MM.1S (cell line): ENCODE data around the gene NLGN1.
"Not testable (repeated sequence)": the region's sequence is repeated elsewhere in the genome, so short reads cannot be mapped to it uniquely, and the experiment has no call there.

Experiments
- DNase-seq: peaks from one replicate; pipeline ENCODE4 v3.0.0-alpha.2; 2015
- H2AFZ ChIP-seq: fragments of 300-600 bp; sonication (generic); 2 replicates; pipeline ENCODE4 v1.6.0; 2016; ENCODE audit warnings: antibody characterized with exemption, low read length
- H3F3A ChIP-seq: fragments of 300-600 bp; sonication (generic); 2 replicates; pipeline ENCODE4 v1.6.1; 2016; ENCODE audit warnings: mild to moderate bottlenecking, antibody characterized with exemption, low read length, moderate library complexity, mixed read lengths; ENCODE audit not compliant: insufficient read depth
- H3K27ac ChIP-seq: fragments of 300-600 bp; sonication (generic); 2 replicates; pipeline ENCODE4 v1.5.1; 2016; ENCODE audit warnings: mild to moderate bottlenecking, low read length
- H3K27me3 ChIP-seq: fragments of 300-600 bp; sonication (generic); replicated peaks from 2 replicates; pipeline ENCODE4 v1.6.0; 2016; ENCODE audit warnings: low read length; ENCODE audit not compliant: insufficient read depth
- H3K36me3 ChIP-seq: fragments of 300-600 bp; sonication (generic); replicated peaks from 2 replicates; pipeline ENCODE4 v1.6.1; 2016; ENCODE audit warnings: mild to moderate bottlenecking, low read length, mixed read lengths; ENCODE audit not compliant: insufficient read depth
- H3K4me1 ChIP-seq: fragments of 300-600 bp; sonication (generic); 2 replicates; pipeline ENCODE4 v1.6.1; 2016; ENCODE audit warnings: low read length, mixed read lengths
- H3K4me2 ChIP-seq: fragments of 300-600 bp; sonication (generic); 2 replicates; pipeline ENCODE4 v1.6.0; 2016; ENCODE audit warnings: low read depth, low read length
- H3K4me3 ChIP-seq: fragments of 300-600 bp; sonication (generic); 2 replicates; pipeline ENCODE4 v1.5.1; 2016; ENCODE audit warnings: low read length, mixed read lengths
- H3K79me2 ChIP-seq: fragments of 300-600 bp; sonication (generic); 2 replicates; pipeline ENCODE4 v1.6.1; 2016; ENCODE audit warnings: mixed run types, low read length, mixed read lengths
- H3K9ac ChIP-seq: fragments of 300-600 bp; sonication (generic); 2 replicates; pipeline ENCODE4 v1.6.1; 2016; ENCODE audit warnings: low read length, mixed read lengths
- H3K9me2 ChIP-seq: fragments of 300-600 bp; sonication (generic); replicated peaks from 2 replicates; pipeline ENCODE4 v1.6.1; 2016; ENCODE audit warnings: mild to moderate bottlenecking, low read length, mixed read lengths; ENCODE audit not compliant: insufficient read depth
- H3K9me3 ChIP-seq: fragments of 300-600 bp; sonication (generic); replicated peaks from 2 replicates; pipeline ENCODE4 v1.6.1; 2016; ENCODE audit warnings: mild to moderate bottlenecking, low read length, mixed read lengths; ENCODE audit not compliant: insufficient read depth
- H4K20me1 ChIP-seq: fragments of 300-600 bp; sonication (generic); 2 replicates; pipeline ENCODE4 v1.6.1; 2016; ENCODE audit warnings: mild to moderate bottlenecking, low read length, moderate library complexity, mixed read lengths; ENCODE audit not compliant: insufficient read depth
- CTCF ChIP-seq: fragments of 300-600 bp; sonication (generic); IDR thresholded peaks from 2 replicates; pipeline ENCODE4 v1.5.1; 2016; ENCODE audit warnings: antibody characterized with exemption, low read length, mixed read lengths
- EZH2 ChIP-seq: fragments of 300-600 bp; sonication (generic); optimal IDR thresholded peaks from 2 replicates; pipeline ENCODE3; 2017; ENCODE audit warnings: low read depth, mild to moderate bottlenecking, antibody characterized with exemption, low read length, mixed read lengths
- EZH2phosphoT487 ChIP-seq: fragments of 300-600 bp; sonication (generic); IDR thresholded peaks from 2 replicates; pipeline ENCODE4 v1.6.1; 2018; ENCODE audit warnings: antibody characterized with exemption, low read length

The NLGN1 gene

GRCh38 chr3:173371848-173372487 lies 25.6 kb upstream of the NLGN1 start:
- H2AFZ ChIP-seq, result no peak overlapping the region

GRCh38 chr3:173380681-173381080 lies 16.9 kb upstream of the NLGN1 start:
- Histone ChIP-seq H4K20me1 (no peaks in the 10 kb centered on the region), H2AFZ (no peak overlapping the region), H3K4me1 (no peaks in the 10 kb centered on the region), H3K4me2 (no peak overlapping the region), H3K9ac (no peak overlapping the region), H3K9me3 (no peaks in the 10 kb centered on the region), H3K9me2 (no peaks in the 10 kb centered on the region), H3F3A (no peaks in the 10 kb centered on the region), H3K27ac (no peak overlapping the region), H3K36me3 (no peaks in the 10 kb centered on the region), H3K27me3 (no peaks in the 10 kb centered on the region), H3K79me2 (no peaks in the 10 kb centered on the region), H3K4me3 (no peak overlapping the region)
- TF ChIP-seq EZH2phosphoT487, result no peak
- no peak for TF ChIP-seq CTCF
- TF ChIP-seq EZH2, result no peak
- DNase-seq, result no peak

More at GRCh38 chr3:173371848-173372487, 25.6 kb upstream of the NLGN1 start:
- Histone ChIP-seq H3K9me3 (no peaks in the 10 kb centered on the region), H3K9ac (no peak overlapping the region), H3K4me2 (no peak overlapping the region), H3K27me3 (no peaks in the 10 kb centered on the region), H3K27ac (no peak overlapping the region), H3K9me2 (no peaks in the 10 kb centered on the region), H4K20me1 (no peaks in the 10 kb centered on the region), H3F3A (no peaks in the 10 kb centered on the region), H3K4me3 (no peak overlapping the region), H3K36me3 (no peaks in the 10 kb centered on the region), H3K79me2 (no peaks in the 10 kb centered on the region), H3K4me1 (no peaks in the 10 kb centered on the region)
- DNase-seq, result peak; percentile 38
- TF ChIP-seq CTCF (peak; percentile 73), EZH2phosphoT487 (no peak)

GRCh38 chr3:173381936-173382335 lies 15.6 kb upstream of the NLGN1 start:
- not testable (repeated sequence) for DNase-seq, H3K9ac ChIP-seq, H3K4me2 ChIP-seq, H3K27me3 ChIP-seq, H3K9me2 ChIP-seq, H3K79me2 ChIP-seq, H3K4me1 ChIP-seq, H2AFZ ChIP-seq, H3K4me3 ChIP-seq, H4K20me1 ChIP-seq, H3K9me3 ChIP-seq, H3F3A ChIP-seq, H3K36me3 ChIP-seq, H3K27ac ChIP-seq

- Histone ChIP-seq H3K9me3 (no peaks in the 10 kb centered on the region), H3K9me2 (no peaks in the 10 kb centered on the region), H3K4me1 (peaks cover 17% of the 10 kb centered on the region), H3F3A (peaks cover 39% of the 10 kb centered on the region), H3K27ac (peak overlapping the region; percentile 93), H3K4me2 (peak overlapping the region; percentile 79), H3K9ac (peak overlapping the region; percentile 76), H3K4me3 (peak overlapping the region; percentile 86), H3K79me2 (no peaks in the 10 kb centered on the region), H4K20me1 (no peaks in the 10 kb centered on the region), H3K36me3 (no peaks in the 10 kb centered on the region), H3K27me3 (no peaks in the 10 kb centered on the region), H2AFZ (peak overlapping the region; percentile 76)
- no peak for TF ChIP-seq CTCF
- no peak for DNase-seq
Measured at GRCh38 chr3:173395073-173395411, 2.5 kb upstream of the NLGN1 start.
